B cell (primary cell): ENCODE results near the gene AARS2.

Experiments
- CTCF ChIP-seq: fragments of 200-600 bp; IDR thresholded peaks from one replicate; pipeline ENCODE4 v1.8.0; 2022; ENCODE audit warnings: antibody characterized with exemption, mild to moderate bottlenecking
- EZH2 ChIP-seq: IDR thresholded peaks from 2 replicates; pipeline ENCODE4 v1.6.1; 2012; ENCODE audit warnings: borderline replicate concordance, low read depth, mild to moderate bottlenecking, moderate library complexity, low read length; ENCODE audit not compliant: insufficient read depth, poor library complexity, severe bottlenecking

DNA sequence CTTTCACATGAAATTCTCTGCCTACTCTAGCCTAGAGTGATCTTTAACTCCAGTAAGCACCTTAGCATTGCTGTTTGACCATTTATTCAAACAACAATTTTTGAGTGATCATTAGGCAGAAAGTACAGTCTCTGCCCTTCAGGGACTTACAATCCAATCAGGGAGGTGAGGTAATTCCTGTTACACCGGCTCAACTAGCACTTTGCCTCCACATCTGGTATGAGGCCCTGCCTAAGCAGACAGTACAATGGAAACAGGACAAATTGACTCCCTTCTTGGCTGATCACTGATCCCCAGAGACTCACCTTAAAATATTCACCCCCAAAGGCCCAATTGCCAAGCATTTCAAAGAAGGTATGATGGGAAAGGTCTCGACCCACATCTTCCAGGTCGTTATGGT lies 1.4 kb downstream of the AARS2 start:
- no peak for TF ChIP-seq CTCF
- TF ChIP-seq EZH2 = no peak
